Activated CD4-positive, alpha-beta memory T cell treated with anti-CD3 and anti-CD28 coated beads, Interleukin-2, amount 10 ng/mL, durations not matched to agents 7 days and 5 days (primary cell): ENCODE results near the gene CRABP2. TPM values are rescaled to one million over a fixed set of nuclear protein-coding genes. Genes with fewer than 3 reads are reported as not detected.

ENCODE experiments used
- CTCF ChIA-PET: fragments of 350-600 bp; sonication (Branson Sonifier 250); formaldehyde crosslinking; loops from one replicate; lab custom pipeline; 2021; ENCODE audit warnings: antibody characterized with exemption, inconsistent platforms; lab: Charles Lee
- POLR2A ChIA-PET: fragments of 350-600 bp; sonication (Branson Sonifier 250); formaldehyde crosslinking; loops from one replicate; lab custom pipeline; 2021; ENCODE audit warnings: antibody characterized with exemption; lab: Charles Lee
- DNase-seq: peaks from one replicate; pipeline ENCODE4 v3.0.0-alpha.2; 2020
- H3K27ac Mint-ChIP-seq: one replicate; pipeline ENCODE4 v1.8.0; 2021; ENCODE audit warnings: mild to moderate bottlenecking, mixed read lengths
- H3K27me3 Mint-ChIP-seq: one replicate; pipeline ENCODE4 v1.8.0; 2021; ENCODE audit warnings: mixed read lengths
- H3K36me3 Mint-ChIP-seq: one replicate; pipeline ENCODE4 v1.8.0; 2021; ENCODE audit warnings: low read depth, mixed read lengths
- H3K4me1 Mint-ChIP-seq: one replicate; pipeline ENCODE4 v1.8.0; 2021; ENCODE audit warnings: mixed read lengths
- H3K4me3 Mint-ChIP-seq: one replicate; pipeline ENCODE4 v1.8.0; 2021; ENCODE audit warnings: mild to moderate bottlenecking, mixed read lengths
- H3K9me3 Mint-ChIP-seq: one replicate; pipeline ENCODE4 v1.8.0; 2021; ENCODE audit warnings: mixed read lengths
- total RNA-seq, 2 experiments: library from RNA; stranded (reverse); gene quantifications; one replicate each; pipeline ENCODE4 v1.2.3, GENCODE V29; 2021

Gene CRABP2
- total RNA-seq, 2 experiments from 2014 or later, result 0.58 to 1.2 TPM

- peaks cover 63% of the 10 kb centered on the region for H3K36me3 Mint-ChIP-seq
- DNase-seq, result peak; percentile 98
- peaks cover 66% of the 10 kb centered on the region for H3K4me1 Mint-ChIP-seq
- ChIA-PET POLR2A (interaction anchor here (0.6 to 5.4 kb wide), 7 partner anchors 10 to 118 kb away, joined by 3 to 150 read pairs (median 8); partner anchors contain the start of genes HDGF, INSRR, ISG20L2 and METTL25B), CTCF (interaction anchor here (0.5 to 3.6 kb wide), 15 partner anchors 9 to 260 kb away, joined by 3 to 78 read pairs (median 3); partner anchors contain the start of genes HDGF, ISG20L2, METTL25B and NTRK1)
- H3K4me3 Mint-ChIP-seq, result peak within 1 kb of the TSS; percentile 99
- H3K9me3 Mint-ChIP-seq, result no peaks in the 10 kb centered on the region
- peak within 1 kb of the TSS; percentile 97 for H3K27ac Mint-ChIP-seq
- no peaks in the 10 kb centered on the region for H3K27me3 Mint-ChIP-seq
Measured at GRCh38 chr1:156740741-156741480, 35.5 kb upstream of the CRABP2 start, which contains the start of gene MRPL24. Gene MRPL24 (minus strand): TSS chr1:156741088. CDS start chr1:156738704, 2,384 bp downstream.

GRCh38 chr1:156740237-156740740 lies 34.9 kb upstream of the CRABP2 start:
- Mint-ChIP-seq H3K27ac (peak overlapping the region; percentile 97), H3K9me3 (no peaks in the 10 kb centered on the region), H3K4me1 (peaks cover 59% of the 10 kb centered on the region), H3K27me3 (no peaks in the 10 kb centered on the region), H3K4me3 (peak overlapping the region; percentile 99), H3K36me3 (peaks cover 57% of the 10 kb centered on the region)
- no peak for DNase-seq
- POLR2A ChIA-PET, result interaction anchor here (1.3 to 5.4 kb wide), 4 partner anchors 11 to 68 kb away, joined by 6 to 150 read pairs (median 82); partner anchors contain the start of genes HDGF, ISG20L2, METTL25B and PRCC
- CTCF ChIA-PET, result interaction anchor here (0.5 to 3.6 kb wide), 11 partner anchors 11 to 260 kb away, joined by 3 to 78 read pairs (median 4); partner anchors contain the start of genes HDGF, ISG20L2, METTL25B and NTRK1

GRCh38 chr1:156738916-156739315 lies 33.5 kb upstream of the CRABP2 start:
- Mint-ChIP-seq H3K27ac (no peak overlapping the region), H3K9me3 (no peaks in the 10 kb centered on the region), H3K36me3 (peaks cover 46% of the 10 kb centered on the region), H3K4me1 (peaks cover 49% of the 10 kb centered on the region), H3K4me3 (peak overlapping the region; percentile 0), H3K27me3 (no peaks in the 10 kb centered on the region)
- POLR2A ChIA-PET, result interaction anchor here (5.4 kb wide), 1 partner anchor 10 kb away, joined by 150 read pairs; the partner anchor contains the start of genes ISG20L2 and METTL25B
- CTCF ChIA-PET, result interaction anchor here (1.3 kb wide), 2 partner anchors 9 to 13 kb away, joined by 3 to 9 read pairs; no protein-coding TSS in a partner anchor
- no peak for DNase-seq

- no peaks in the 10 kb centered on the region for H3K9me3 Mint-ChIP-seq
- H3K36me3 Mint-ChIP-seq, result peaks cover 41% of the 10 kb centered on the region
- CTCF ChIA-PET, result interaction anchor here (1.3 kb wide), 2 partner anchors 8 to 12 kb away, joined by 3 to 9 read pairs; no protein-coding TSS in a partner anchor
- H3K27ac Mint-ChIP-seq, result no peak overlapping the region
- peaks cover 44% of the 10 kb centered on the region for H3K4me1 Mint-ChIP-seq
- H3K4me3 Mint-ChIP-seq, result no peak overlapping the region
- POLR2A ChIA-PET, result interaction anchor here (5.4 kb wide), 1 partner anchor 10 kb away, joined by 150 read pairs; the partner anchor contains the start of genes ISG20L2 and METTL25B
- no peaks in the 10 kb centered on the region for H3K27me3 Mint-ChIP-seq
- no peak for DNase-seq
Measured at GRCh38 chr1:156738407-156738806, 33.0 kb upstream of the CRABP2 start.

- Mint-ChIP-seq H3K4me1 (peaks cover 22% of the 10 kb centered on the region), H3K4me3 (no peak overlapping the region), H3K27ac (no peak overlapping the region), H3K27me3 (no peaks in the 10 kb centered on the region), H3K36me3 (peaks cover 27% of the 10 kb centered on the region), H3K9me3 (no peaks in the 10 kb centered on the region)
- CTCF ChIA-PET, result interaction anchor here (0.6 kb wide), 1 partner anchor 45 kb away, joined by 5 read pairs; no protein-coding TSS in a partner anchor
- POLR2A ChIA-PET, result interaction anchor here (1.2 to 1.6 kb wide), 2 partner anchors 8 to 18 kb away, joined by 4 to 7 read pairs; partner anchors contain the start of gene HDGF
- no peak for DNase-seq
Measured at GRCh38 chr1:156733989-156734584, 28.7 kb upstream of the CRABP2 start.

- H3K27me3 Mint-ChIP-seq, result no peaks in the 10 kb centered on the region
- H3K27ac Mint-ChIP-seq, result no peak within 1 kb of the TSS
- H3K9me3 Mint-ChIP-seq, result no peaks in the 10 kb centered on the region
- DNase-seq, result peak; percentile 98
- peaks cover 24% of the 10 kb centered on the region for H3K4me1 Mint-ChIP-seq
- ChIA-PET POLR2A (interaction anchor here (0.6 to 8.9 kb wide), 25 partner anchors 8 to 272 kb away, joined by 3 to 150 read pairs (median 5); partner anchors contain the start of genes GPATCH4, HDGF, MRPL24 and NTRK1), CTCF (interaction anchor here (0.6 to 6.7 kb wide), 15 partner anchors 9 to 162 kb away, joined by 3 to 212 read pairs (median 27); partner anchors contain the start of genes HDGF, INSRR, MRPL24 and NES)
- H3K4me3 Mint-ChIP-seq, result no peak within 1 kb of the TSS
- H3K36me3 Mint-ChIP-seq, result peaks cover 35% of the 10 kb centered on the region
Measured at GRCh38 chr1:156728599-156729462, 23.4 kb upstream of the CRABP2 start, which contains the start of gene ISG20L2. Gene ISG20L2 (minus strand): TSS chr1:156728766. CDS start chr1:156727652, 1,114 bp downstream.

- ChIA-PET CTCF (interaction anchor here (0.6 to 6.7 kb wide), 19 partner anchors 14 to 477 kb away, joined by 3 to 212 read pairs (median 27); partner anchors contain the start of genes CRABP2, HDGF, INSRR and MRPL24), POLR2A (interaction anchor here (0.6 to 8.9 kb wide), 28 partner anchors 9 to 271 kb away, joined by 3 to 150 read pairs (median 4); partner anchors contain the start of genes GPATCH4, HDGF, MRPL24 and NTRK1)
- Mint-ChIP-seq H3K9me3 (no peaks in the 10 kb centered on the region), H3K4me3 (no peak within 1 kb of the TSS), H3K27ac (no peak within 1 kb of the TSS), H3K27me3 (no peaks in the 10 kb centered on the region), H3K36me3 (peaks cover 41% of the 10 kb centered on the region), H3K4me1 (peaks cover 32% of the 10 kb centered on the region)
- peak; percentile 84 for DNase-seq
Measured at GRCh38 chr1:156727926-156728598, 22.7 kb upstream of the CRABP2 start, which contains the start of gene METTL25B. Gene METTL25B (plus strand): TSS chr1:156728469. CDS start chr1:156729105, 636 bp downstream.

- Mint-ChIP-seq H3K9me3 (no peaks in the 10 kb centered on the region), H3K4me1 (peaks cover 34% of the 10 kb centered on the region), H3K4me3 (no peak overlapping the region), H3K36me3 (peaks cover 39% of the 10 kb centered on the region), H3K27me3 (no peaks in the 10 kb centered on the region), H3K27ac (no peak overlapping the region)
- ChIA-PET CTCF (interaction anchor here (1.8 to 6.7 kb wide), 18 partner anchors 12 to 163 kb away, joined by 12 to 212 read pairs (median 32); partner anchors contain the start of genes CRABP2, HDGF, INSRR and MRPL24), POLR2A (interaction anchor here (0.6 to 8.9 kb wide), 15 partner anchors 13 to 222 kb away, joined by 3 to 150 read pairs (median 15); partner anchors contain the start of genes HDGF, MRPL24, NTRK1 and PRCC)
- no peak for DNase-seq
Measured at GRCh38 chr1:156727492-156727891, 22.1 kb upstream of the CRABP2 start.

GRCh38 chr1:156726549-156727226 lies 21.3 kb upstream of the CRABP2 start:
- Mint-ChIP-seq H3K36me3 (peaks cover 40% of the 10 kb centered on the region), H3K9me3 (no peaks in the 10 kb centered on the region)
- CTCF ChIA-PET, result interaction anchor here (1.0 to 6.7 kb wide), 51 partner anchors 8 to 269 kb away, joined by 3 to 212 read pairs (median 8); partner anchors contain the start of genes CRABP2, HDGF, INSRR and MRPL24

More at GRCh38 chr1:156726549-156727226, 21.3 kb upstream of the CRABP2 start:
- Mint-ChIP-seq H3K4me3 (no peak overlapping the region), H3K27me3 (no peaks in the 10 kb centered on the region), H3K27ac (no peak overlapping the region), H3K4me1 (peaks cover 36% of the 10 kb centered on the region)
- DNase-seq, result peak; percentile 67
- POLR2A ChIA-PET, result interaction anchor here (0.6 to 8.9 kb wide), 16 partner anchors 14 to 318 kb away, joined by 3 to 150 read pairs (median 10); partner anchors contain the start of genes HDGF, MRPL24, NES and NTRK1
